RWPE2 (cell line): ENCODE measurements around the gene SEC16B.
A peak's percentile ranks its signal among the peaks of the same experiment; 100 is the strongest.

Experiments
- ATAC-seq: fragments of 200-7000 bp; cut with Tn5 transposase; 3 replicates; pipeline ENCODE4 v1.9.1; 2021; ENCODE audit warnings: low read depth
- DNase-seq: peaks from one replicate; pipeline ENCODE4 v3.0.0-alpha.2; 2020; ENCODE audit warnings: low spot score
- H3K27ac ChIP-seq: fragments of 450-650 bp; 2 replicates; pipeline ENCODE4 v1.5.1; 2017; ENCODE audit warnings: mild to moderate bottlenecking; ENCODE audit not compliant: poor library complexity, severe bottlenecking
- H3K27me3 ChIP-seq: fragments of 250-450 bp; sonication (Bioruptor Pico); 2 replicates; pipeline ENCODE4 v1.5.1; 2021; ENCODE audit warnings: mild to moderate bottlenecking, moderate library complexity; ENCODE audit not compliant: insufficient read depth, poor library complexity, severe bottlenecking
- H3K36me3 ChIP-seq: fragments of 250-450 bp; sonication (Bioruptor Pico); 2 replicates; pipeline ENCODE4 v1.5.1; 2020; ENCODE audit warnings: low read depth, mild to moderate bottlenecking, moderate library complexity
- H3K4me1 ChIP-seq: fragments of 250-450 bp; sonication (Bioruptor Pico); 2 replicates; pipeline ENCODE4 v1.5.1; 2021; ENCODE audit warnings: mild to moderate bottlenecking, moderate library complexity; ENCODE audit not compliant: insufficient read depth, poor library complexity, severe bottlenecking
- H3K4me3 ChIP-seq: fragments of 250-450 bp; sonication (Bioruptor Pico); 2 replicates; pipeline ENCODE4 v1.5.1; 2021; ENCODE audit warnings: mild to moderate bottlenecking, moderate library complexity; ENCODE audit not compliant: severe bottlenecking
- H3K9me3 ChIP-seq: fragments of 250-450 bp; sonication (Bioruptor Pico); 2 replicates; pipeline ENCODE4 v1.5.1; 2021; ENCODE audit warnings: mild to moderate bottlenecking, moderate library complexity; ENCODE audit not compliant: severe bottlenecking
- TF ChIP-seq, protein P1 (sequence below): fragments of 450-650 bp; IDR thresholded peaks from one replicate; pipeline ENCODE4 v1.5.1; 2017; ENCODE audit warnings: mild to moderate bottlenecking, moderate library complexity; ENCODE audit not compliant: poor library complexity, severe bottlenecking

Gene SEC16B

GRCh38 chr1:177984761-177985160 is 14.9 kb upstream of the SEC16B start:
- Histone ChIP-seq H3K4me1 (peaks cover 6% of the 10 kb centered on the region), H3K36me3 (no peaks in the 10 kb centered on the region), H3K4me3 (no peak overlapping the region), H3K27me3 (no peaks in the 10 kb centered on the region), H3K9me3 (no peaks in the 10 kb centered on the region), H3K27ac (no peak overlapping the region)
- no peak for ATAC-seq
- TF ChIP-seq, protein P1, sequence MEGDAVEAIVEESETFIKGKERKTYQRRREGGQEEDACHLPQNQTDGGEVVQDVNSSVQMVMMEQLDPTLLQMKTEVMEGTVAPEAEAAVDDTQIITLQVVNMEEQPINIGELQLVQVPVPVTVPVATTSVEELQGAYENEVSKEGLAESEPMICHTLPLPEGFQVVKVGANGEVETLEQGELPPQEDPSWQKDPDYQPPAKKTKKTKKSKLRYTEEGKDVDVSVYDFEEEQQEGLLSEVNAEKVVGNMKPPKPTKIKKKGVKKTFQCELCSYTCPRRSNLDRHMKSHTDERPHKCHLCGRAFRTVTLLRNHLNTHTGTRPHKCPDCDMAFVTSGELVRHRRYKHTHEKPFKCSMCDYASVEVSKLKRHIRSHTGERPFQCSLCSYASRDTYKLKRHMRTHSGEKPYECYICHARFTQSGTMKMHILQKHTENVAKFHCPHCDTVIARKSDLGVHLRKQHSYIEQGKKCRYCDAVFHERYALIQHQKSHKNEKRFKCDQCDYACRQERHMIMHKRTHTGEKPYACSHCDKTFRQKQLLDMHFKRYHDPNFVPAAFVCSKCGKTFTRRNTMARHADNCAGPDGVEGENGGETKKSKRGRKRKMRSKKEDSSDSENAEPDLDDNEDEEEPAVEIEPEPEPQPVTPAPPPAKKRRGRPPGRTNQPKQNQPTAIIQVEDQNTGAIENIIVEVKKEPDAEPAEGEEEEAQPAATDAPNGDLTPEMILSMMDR: no peak
- DNase-seq: no peak

DNA sequence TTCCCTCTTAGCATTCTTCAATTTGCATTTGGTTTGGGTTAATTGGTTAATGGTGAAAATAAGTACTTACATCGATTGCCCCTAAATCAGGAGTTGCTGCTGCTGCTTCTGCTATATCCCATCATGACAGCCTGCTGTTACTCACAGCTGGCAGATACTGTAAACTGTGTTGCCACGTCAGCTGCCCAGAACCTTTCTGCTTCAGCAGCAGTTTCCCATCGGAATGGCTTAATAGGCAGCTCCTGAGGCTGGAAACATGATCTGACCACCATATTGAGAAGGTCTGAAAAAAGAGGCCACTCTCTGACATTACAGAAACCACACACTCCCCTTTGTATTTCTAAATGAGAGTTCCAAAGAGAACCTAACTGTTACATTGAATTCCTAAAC is 14.3 kb upstream of the SEC16B start:
- Histone ChIP-seq H3K9me3 (no peaks in the 10 kb centered on the region), H3K27me3 (no peaks in the 10 kb centered on the region), H3K27ac (no peak overlapping the region), H3K4me3 (no peak overlapping the region), H3K36me3 (no peaks in the 10 kb centered on the region), H3K4me1 (peaks cover 6% of the 10 kb centered on the region)
- DNase-seq: no peak
- TF ChIP-seq, protein P1: no peak
- peak; percentile 66 for ATAC-seq

DNA sequence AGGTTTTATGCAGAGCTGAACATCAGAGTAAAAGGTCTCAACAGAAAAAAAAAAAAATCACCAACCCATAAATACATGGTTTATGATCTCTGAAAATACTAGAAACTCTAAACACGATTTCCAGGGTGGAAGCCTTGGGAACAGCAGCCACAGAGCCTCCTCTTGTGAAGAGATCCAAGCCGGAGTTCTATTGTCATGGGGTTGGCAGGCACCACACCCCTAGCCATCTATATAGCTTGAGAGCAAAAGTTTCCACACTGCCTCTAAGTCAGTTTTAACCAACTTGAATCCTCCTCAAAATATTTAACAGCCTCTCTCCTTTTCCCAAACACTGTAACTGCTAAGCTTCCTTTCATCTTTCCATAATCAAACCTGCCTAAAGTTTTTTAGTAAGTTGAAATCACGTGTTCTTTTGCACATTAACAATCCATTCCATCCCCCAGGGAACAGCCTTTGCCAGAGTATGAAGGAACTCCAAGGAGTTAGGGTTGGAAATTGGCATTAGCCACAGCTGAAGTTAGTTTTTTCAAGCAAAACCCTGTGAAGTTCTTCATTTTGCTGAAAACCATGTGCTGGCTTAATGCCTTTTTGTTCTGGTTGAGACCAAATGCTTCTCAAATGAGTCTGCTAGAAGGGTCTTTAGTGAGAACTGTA is 13.8 kb upstream of the SEC16B start:
- H3K4me3 ChIP-seq: no peak overlapping the region
- no peaks in the 10 kb centered on the region for H3K36me3 ChIP-seq
- H3K4me1 ChIP-seq: peaks cover 6% of the 10 kb centered on the region
- DNase-seq: no peak
- no peak for ATAC-seq
- H3K27ac ChIP-seq: no peak overlapping the region
- no peaks in the 10 kb centered on the region for H3K9me3 ChIP-seq
- H3K27me3 ChIP-seq: no peaks in the 10 kb centered on the region
- TF ChIP-seq, protein P1: no peak

DNA sequence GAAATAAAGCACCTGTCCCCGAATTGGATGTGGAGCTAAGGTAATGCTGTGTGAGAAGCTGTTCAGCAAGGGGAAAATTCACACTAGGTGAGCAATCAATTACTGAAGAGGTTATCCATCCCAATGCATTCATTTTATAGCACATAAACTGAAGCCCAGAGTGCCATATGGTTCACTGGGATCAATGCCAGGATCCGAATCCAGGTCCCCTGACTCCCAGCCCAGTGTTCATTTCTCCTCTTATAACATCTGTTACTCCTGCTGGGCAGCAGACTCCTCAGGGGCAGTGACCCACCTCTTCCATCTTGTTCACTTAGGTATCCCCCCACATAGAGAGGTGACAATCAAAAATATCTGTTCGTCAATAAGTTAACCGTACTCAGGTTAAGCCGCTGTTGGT is 13.2 kb upstream of the SEC16B start:
- H3K36me3 ChIP-seq: no peaks in the 10 kb centered on the region
- DNase-seq (no peak), ATAC-seq (no peak)
- H3K9me3 ChIP-seq: no peaks in the 10 kb centered on the region
- no peak overlapping the region for H3K4me3 ChIP-seq
- H3K4me1 ChIP-seq: peaks cover 6% of the 10 kb centered on the region
- no peak overlapping the region for H3K27ac ChIP-seq
- TF ChIP-seq, protein P1: no peak
- no peaks in the 10 kb centered on the region for H3K27me3 ChIP-seq

GRCh38 chr1:177981200-177981599 is 11.3 kb upstream of the SEC16B start:
- Histone ChIP-seq H3K4me3 (no peak overlapping the region), H3K4me1 (peaks cover 13% of the 10 kb centered on the region), H3K36me3 (no peaks in the 10 kb centered on the region), H3K9me3 (no peaks in the 10 kb centered on the region), H3K27me3 (no peaks in the 10 kb centered on the region), H3K27ac (no peak overlapping the region)
- DNase-seq (no peak), ATAC-seq (no peak)
- TF ChIP-seq, protein P1: no peak
